ENCODE results near the gene TP53BP1.

Gene TP53BP1

DNA sequence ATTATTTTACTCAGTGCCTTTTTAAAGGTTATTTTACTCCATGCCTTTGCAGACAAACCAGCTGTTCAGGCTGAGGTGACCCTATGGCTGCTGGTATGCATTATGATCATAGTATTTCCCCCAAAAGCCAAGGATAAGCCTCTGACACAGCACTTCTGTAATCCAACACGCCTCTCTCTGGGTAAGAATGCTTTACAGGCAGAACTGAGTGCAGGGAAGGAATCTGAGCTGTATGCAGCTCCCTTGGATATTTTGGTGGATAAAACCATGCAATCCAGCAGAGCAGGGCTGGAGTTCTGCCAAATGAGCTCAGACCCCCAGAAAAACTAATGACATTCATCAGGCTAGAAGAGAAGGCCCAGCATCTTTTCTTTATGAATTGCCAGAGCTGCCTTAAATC is 12.8 kb upstream of the TP53BP1 start:
- no peak for TF ChIP-seq POLR2AphosphoS5 (IDR thresholded peaks at IDR 0.05; ENCODE audit: low read depth, low read length)
- no peak for TF ChIP-seq POLR2A (IDR thresholded peaks at IDR 0.05; ENCODE audit: low read depth, low read length)
- no peak for TF ChIP-seq TAF1 (IDR thresholded peaks at IDR 0.05; ENCODE audit: borderline replicate concordance, low read depth, low read length)
- no peak for FAIRE-seq
- no peak for DNase-seq (ENCODE audit: insufficient read length)

DNA sequence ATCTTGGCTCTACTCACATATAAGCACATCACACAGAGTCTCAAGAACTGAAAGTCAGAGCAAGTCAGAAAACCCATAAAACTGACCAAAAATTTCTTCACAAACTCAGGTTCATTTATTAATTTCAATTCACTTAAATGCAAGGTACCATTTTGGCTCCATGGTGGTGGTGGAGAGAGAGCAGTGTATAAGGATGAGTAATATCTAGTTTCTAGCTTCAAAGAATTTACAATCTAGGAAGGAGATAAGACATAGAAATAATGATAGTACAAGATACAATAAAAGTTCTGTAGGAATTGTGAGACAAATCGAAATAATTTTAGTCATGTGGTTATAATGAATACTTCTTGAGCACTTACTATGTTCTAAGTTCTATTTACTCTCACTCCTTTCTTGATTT is 6.7 kb upstream of the TP53BP1 start:
- FAIRE-seq (no peak), DNase-seq (ENCODE audit: insufficient read length) (no peak)
- TF ChIP-seq POLR2A (IDR thresholded peaks at IDR 0.05; ENCODE audit: low read depth, low read length): no peak
- no peak for TF ChIP-seq TAF1 (IDR thresholded peaks at IDR 0.05; ENCODE audit: borderline replicate concordance, low read depth, low read length)
- TF ChIP-seq POLR2AphosphoS5 (IDR thresholded peaks at IDR 0.05; ENCODE audit: low read depth, low read length): no peak

DNA sequence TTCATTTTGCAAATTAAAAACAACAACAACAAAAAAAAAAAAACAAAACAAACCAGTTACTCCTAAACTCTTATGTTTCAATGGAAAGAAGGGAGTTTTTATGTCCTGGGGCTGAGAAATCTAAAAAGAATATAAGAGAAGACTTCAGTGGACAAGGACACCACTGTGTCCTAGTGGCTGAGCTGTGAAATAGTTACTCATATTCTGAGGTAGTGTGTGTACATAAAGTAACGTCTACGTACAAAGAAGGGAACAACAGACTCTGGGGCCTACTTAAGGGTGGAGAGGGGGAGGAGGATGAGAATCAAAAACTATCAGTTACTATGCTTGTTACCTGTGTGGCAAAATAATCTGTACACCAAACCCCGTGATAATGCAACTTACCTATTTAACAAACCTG is 6.0 kb upstream of the TP53BP1 start:
- no peak for FAIRE-seq

DNA sequence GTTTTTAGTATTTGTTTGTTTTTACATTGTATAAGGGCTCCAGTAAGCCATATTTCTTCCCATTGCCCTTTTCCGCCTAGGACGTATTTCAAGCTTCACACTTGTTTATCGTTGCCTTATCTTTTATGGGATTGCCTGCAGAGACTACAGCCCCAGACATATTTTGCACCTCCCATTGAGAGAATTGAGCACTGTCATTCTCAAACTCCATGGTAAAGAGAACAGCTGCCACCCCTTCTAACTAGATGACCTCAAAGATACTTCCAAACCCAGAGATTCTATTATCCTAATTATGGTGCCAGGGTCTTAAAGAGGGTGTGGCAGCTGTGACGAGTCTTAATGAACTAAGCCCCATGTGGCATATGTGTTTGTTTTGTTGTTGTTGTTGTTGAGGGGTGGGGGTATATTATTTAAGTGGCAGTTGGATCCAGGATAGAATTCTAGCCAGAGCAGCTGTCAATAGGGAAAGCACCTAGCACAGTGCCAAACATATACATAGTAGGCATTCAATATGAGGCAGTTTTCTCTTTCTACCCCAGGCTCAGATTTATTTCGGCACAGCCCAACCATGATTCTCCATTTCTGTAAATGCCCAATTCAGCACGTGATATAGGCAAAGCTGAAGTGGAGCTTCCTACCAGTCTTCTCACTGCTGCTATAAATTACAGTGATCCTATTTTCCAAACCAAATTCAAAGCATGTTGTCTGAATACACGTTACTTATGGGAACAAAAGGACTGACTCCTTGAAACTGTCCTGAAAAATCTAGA is 932 bp upstream of the TP53BP1 start:
- no peak for DNase-seq (ENCODE audit: insufficient read length)
- FAIRE-seq: no peak
- TF ChIP-seq TAF1 (IDR thresholded peaks at IDR 0.05; ENCODE audit: borderline replicate concordance, low read depth, low read length) (no peak), POLR2AphosphoS5 (IDR thresholded peaks at IDR 0.05; ENCODE audit: low read depth, low read length) (no peak), POLR2A (IDR thresholded peaks at IDR 0.05; ENCODE audit: low read depth, low read length) (no peak)

More for the DNA sequence above, 6.0 kb upstream of the TP53BP1 start:
- DNase-seq (ENCODE audit: insufficient read length): no peak
- TF ChIP-seq POLR2A (IDR thresholded peaks at IDR 0.05; ENCODE audit: low read depth, low read length): no peak
- TF ChIP-seq POLR2AphosphoS5 (IDR thresholded peaks at IDR 0.05; ENCODE audit: low read depth, low read length): no peak
- TF ChIP-seq TAF1 (IDR thresholded peaks at IDR 0.05; ENCODE audit: borderline replicate concordance, low read depth, low read length): no peak

DNA sequence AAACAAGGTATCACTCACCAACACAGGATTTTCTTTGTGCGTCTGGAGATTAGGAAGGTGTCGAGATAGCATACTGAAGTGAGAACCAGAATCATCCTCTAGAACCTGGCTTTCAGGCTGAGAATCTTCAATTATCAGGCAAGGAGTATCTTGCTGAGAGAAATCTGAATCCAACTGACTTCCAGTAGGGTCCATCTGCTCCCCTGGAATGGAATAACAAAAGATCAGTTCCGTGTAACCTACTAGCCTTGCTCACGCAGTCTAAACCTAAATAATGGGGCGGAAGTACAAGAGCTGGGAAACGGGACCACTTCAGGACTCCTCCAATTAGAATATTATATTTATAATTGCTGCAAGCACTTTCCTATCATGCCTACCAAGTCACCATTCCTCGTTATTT is 690 bp downstream of the TP53BP1 start:
- no peak for DNase-seq (ENCODE audit: insufficient read length)
- no peak for FAIRE-seq

DNA sequence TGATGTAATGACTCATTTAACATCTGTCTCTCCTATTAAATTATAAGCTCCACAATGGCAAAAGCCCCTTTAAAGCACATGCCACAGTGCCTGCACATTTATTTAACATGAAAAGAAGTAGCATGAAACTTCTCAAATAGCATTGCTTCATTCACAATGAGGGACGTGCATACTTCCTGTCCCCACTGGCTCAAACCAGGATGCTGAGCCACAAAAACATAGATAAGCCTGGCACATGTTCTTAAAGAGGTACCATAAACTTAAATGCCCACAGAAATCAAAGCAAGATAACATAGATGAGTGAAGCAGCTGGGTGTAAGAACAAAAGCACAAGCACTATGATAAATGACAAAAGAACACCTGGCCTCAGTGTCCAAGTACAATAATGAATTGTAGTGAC is 3.8 kb downstream of the TP53BP1 start:
- DNase-seq (ENCODE audit: insufficient read length) (no peak), FAIRE-seq (no peak)
- TF ChIP-seq POLR2AphosphoS5 (IDR thresholded peaks at IDR 0.05; ENCODE audit: low read depth, low read length) (no peak), TAF1 (IDR thresholded peaks at IDR 0.05; ENCODE audit: borderline replicate concordance, low read depth, low read length) (no peak), POLR2A (IDR thresholded peaks at IDR 0.05; ENCODE audit: low read depth, low read length) (no peak)

More for the DNA sequence above, 690 bp downstream of the TP53BP1 start:
- no peak for TF ChIP-seq POLR2AphosphoS5 (IDR thresholded peaks at IDR 0.05; ENCODE audit: low read depth, low read length)
- no peak for TF ChIP-seq POLR2A (IDR thresholded peaks at IDR 0.05; ENCODE audit: low read depth, low read length)
- no peak for TF ChIP-seq TAF1 (IDR thresholded peaks at IDR 0.05; ENCODE audit: borderline replicate concordance, low read depth, low read length)

DNA sequence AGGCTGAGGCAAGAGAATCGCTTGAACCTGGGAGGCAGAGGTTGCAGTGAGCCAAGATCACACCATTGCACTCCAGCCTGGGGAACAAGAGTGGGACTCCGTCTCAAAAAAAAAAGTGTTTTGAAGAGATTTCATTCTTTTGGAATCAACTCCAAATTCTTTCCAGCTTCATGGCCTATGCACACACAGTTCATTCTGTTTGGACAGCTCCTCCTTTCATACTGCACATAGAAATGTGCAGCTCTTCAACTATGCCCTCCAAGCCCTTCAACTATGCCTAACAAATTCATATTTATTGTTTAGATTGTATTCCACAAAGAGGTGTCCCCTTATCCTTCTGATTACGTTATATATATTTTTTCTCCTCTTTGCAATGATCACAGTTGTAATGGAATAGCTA is 4.2 kb downstream of the TP53BP1 start:
- DNase-seq (ENCODE audit: insufficient read length) (no peak), FAIRE-seq (no peak)
- TF ChIP-seq POLR2A (IDR thresholded peaks at IDR 0.05; ENCODE audit: low read depth, low read length): no peak
- TF ChIP-seq TAF1 (IDR thresholded peaks at IDR 0.05; ENCODE audit: borderline replicate concordance, low read depth, low read length): no peak
- TF ChIP-seq POLR2AphosphoS5 (IDR thresholded peaks at IDR 0.05; ENCODE audit: low read depth, low read length): no peak

DNA sequence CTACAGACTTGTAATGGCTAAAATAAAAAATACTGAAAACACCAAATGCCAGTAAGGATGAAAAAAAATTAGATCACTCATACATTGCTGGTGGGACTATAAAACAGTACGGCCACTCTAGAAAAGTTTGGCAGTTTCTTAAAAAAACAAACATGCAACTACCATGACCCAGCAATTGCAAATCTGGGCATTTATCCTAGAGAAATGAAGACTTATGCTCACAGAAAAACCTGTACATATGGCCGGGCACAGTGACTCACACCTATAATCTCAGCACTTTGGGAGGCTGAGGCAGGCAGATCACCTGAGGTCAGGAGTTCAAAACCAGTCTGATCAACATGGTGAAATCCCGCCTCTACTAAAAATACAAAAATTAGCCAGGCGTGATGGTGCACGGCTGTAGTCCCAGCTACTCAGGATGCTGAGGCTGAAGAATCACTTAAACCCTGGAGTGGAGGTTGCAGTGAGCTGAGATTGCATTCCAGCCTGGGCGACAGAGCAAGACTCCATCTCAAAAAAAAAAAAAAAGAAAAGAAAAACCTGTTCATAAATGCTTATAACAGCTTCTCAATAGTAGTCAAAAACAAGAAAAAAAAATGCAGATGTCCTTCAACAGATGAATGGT is 5.6 kb downstream of the TP53BP1 start:
- no peak for FAIRE-seq
- no peak for DNase-seq (ENCODE audit: insufficient read length)
- TF ChIP-seq POLR2A (IDR thresholded peaks at IDR 0.05; ENCODE audit: low read depth, low read length) (no peak), TAF1 (IDR thresholded peaks at IDR 0.05; ENCODE audit: borderline replicate concordance, low read depth, low read length) (no peak), POLR2AphosphoS5 (IDR thresholded peaks at IDR 0.05; ENCODE audit: low read depth, low read length) (no peak)

DNA sequence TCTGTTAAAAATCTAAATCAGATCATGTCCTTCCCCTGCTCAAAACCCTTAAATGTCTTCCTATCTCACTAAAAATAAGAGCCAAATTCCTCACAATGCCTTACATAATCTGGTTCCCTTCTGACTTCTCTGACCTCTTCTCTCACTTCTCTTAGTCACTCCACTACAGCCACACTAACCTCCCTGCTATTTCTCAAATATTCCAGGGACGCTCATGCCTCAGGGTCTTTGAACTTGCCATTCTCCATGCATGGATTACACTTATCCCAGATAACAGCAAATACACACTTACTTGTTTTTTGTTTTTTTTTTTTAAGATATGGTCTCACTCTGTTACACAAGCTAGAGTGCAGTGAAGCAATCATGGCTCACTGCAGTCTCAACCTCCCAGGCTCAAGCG is 8.5 kb downstream of the TP53BP1 start:
- no peak for DNase-seq (ENCODE audit: insufficient read length)
- no peak for FAIRE-seq

DNA sequence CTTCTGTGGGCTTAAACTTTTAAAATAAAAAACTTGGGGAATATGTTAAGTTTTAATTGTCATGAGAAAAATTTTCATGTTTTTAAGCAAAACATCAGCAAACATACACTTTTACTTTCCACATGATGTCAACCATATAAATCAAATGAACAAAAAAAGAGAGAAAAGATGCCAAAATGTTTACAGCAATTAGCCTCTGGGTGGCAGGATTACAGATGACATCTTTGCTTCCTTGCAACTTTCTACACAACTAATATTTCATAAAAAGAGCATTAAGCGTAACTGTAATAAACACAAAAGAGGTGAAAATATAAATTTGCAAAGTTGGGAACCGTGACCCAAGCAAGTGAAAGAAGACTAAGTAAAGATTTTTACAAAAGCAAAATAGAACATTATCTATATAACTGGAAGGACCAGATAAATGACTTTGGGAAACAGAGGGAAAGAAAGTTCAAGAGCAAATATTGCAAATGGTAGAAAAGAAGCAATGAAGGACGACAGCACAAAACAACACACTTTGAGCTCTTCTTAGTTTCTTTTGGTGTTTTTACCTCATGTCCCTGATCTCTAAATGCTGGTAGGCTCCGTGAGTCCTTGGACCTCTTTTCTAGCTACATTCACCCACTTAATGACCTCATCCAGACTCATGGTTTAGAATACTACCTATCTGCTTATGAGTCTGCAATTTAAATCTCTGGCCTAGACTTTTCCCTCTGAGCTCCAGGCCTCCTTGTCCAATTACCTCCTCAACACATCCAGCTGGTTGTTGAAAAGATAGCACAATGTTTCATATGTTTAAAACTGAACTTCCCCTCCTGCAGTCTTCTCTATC is 9.4 kb downstream of the TP53BP1 start:
- TF ChIP-seq POLR2A (IDR thresholded peaks at IDR 0.05; ENCODE audit: low read depth, low read length) (no peak), POLR2AphosphoS5 (IDR thresholded peaks at IDR 0.05; ENCODE audit: low read depth, low read length) (no peak), TAF1 (IDR thresholded peaks at IDR 0.05; ENCODE audit: borderline replicate concordance, low read depth, low read length) (no peak)
- FAIRE-seq: peak; percentile 24
- DNase-seq (ENCODE audit: insufficient read length): no peak

More for the DNA sequence above, 8.5 kb downstream of the TP53BP1 start:
- TF ChIP-seq POLR2A (IDR thresholded peaks at IDR 0.05; ENCODE audit: low read depth, low read length) (no peak), TAF1 (IDR thresholded peaks at IDR 0.05; ENCODE audit: borderline replicate concordance, low read depth, low read length) (no peak), POLR2AphosphoS5 (IDR thresholded peaks at IDR 0.05; ENCODE audit: low read depth, low read length) (no peak)

DNA sequence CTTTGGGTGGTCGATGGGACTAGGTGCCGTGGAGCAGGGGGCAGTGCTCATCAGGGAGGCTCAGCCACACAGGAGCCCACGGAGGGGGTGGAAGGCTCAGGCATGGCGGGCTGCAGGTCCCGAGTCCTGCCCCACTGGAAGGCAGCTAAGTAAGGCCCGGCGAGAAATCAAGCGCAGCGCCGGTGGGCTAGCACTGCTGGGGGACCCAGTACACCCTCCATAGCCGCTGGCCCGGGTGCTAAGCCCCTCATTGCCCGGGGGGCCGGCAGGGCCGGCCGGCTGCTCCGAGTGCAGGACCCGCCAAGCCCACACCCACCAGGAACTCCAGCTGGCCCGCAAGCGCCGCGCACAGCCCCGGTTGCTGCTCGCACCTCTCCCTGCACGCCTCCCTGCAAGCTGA is 19.1 kb downstream of the TP53BP1 start:
- FAIRE-seq: no peak
- no peak for TF ChIP-seq POLR2A (IDR thresholded peaks at IDR 0.05; ENCODE audit: low read depth, low read length)
- no peak for TF ChIP-seq POLR2AphosphoS5 (IDR thresholded peaks at IDR 0.05; ENCODE audit: low read depth, low read length)
- TF ChIP-seq TAF1 (IDR thresholded peaks at IDR 0.05; ENCODE audit: borderline replicate concordance, low read depth, low read length): no peak
- no peak for DNase-seq (ENCODE audit: insufficient read length)
